GM06990 (cell line): ENCODE data around the gene SLC23A3.

Experiments used
- DNase-seq: peaks from one replicate; pipeline ENCODE4 v3.0.0-alpha.2; 2011; ENCODE audit not compliant: insufficient read length; ENCODE audit errors: extremely low read depth
- H3K27me3 ChIP-seq: replicated peaks from 2 replicates; pipeline ENCODE4 v1.6.0; 2011; ENCODE audit warnings: low read length; ENCODE audit not compliant: control insufficient read depth, insufficient read depth
- H3K36me3 ChIP-seq: 2 replicates; pipeline ENCODE4 v1.5.1; 2011; ENCODE audit warnings: low read length; ENCODE audit not compliant: control insufficient read depth, insufficient read depth
- H3K4me3 ChIP-seq: replicated peaks from 2 replicates; pipeline ENCODE4 v1.5.1; 2011; ENCODE audit warnings: low read depth, mild to moderate bottlenecking, control low read depth, low read length
- TF ChIP-seq, protein P1 (sequence below): IDR thresholded peaks from 2 replicates; pipeline ENCODE4 v1.5.1; 2011; ENCODE audit warnings: low read length, control low read depth, mild to moderate bottlenecking, inconsistent platforms; ENCODE audit not compliant: insufficient read depth, poor library complexity, severe bottlenecking

Gene SLC23A3

DNA sequence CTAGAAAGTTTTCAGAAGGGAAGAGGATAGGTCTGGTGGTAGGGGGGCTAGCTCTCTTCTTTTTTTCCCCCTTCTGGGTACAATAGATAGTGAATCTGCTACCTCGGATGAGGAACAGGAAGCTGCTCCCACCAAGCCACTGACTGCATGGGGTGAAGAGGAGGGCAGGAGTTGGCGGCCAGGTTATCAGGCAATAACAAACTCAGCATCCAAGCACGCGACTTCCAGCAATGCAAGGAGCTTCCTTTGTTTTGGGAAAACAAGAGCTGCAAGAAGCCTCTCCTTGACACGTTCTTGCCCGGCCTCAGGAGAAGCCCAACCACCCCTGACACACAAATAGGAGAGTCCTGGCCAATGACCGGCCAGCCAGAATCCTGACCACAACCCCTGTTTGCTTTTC is 41.4 kb downstream of the SLC23A3 start:
- Histone ChIP-seq H3K27me3 (no peaks in the 10 kb centered on the region), H3K36me3 (no peaks in the 10 kb centered on the region; the same call in 1 of the 2 replicates), H3K4me3 (no peak overlapping the region)
- TF ChIP-seq, protein P1, sequence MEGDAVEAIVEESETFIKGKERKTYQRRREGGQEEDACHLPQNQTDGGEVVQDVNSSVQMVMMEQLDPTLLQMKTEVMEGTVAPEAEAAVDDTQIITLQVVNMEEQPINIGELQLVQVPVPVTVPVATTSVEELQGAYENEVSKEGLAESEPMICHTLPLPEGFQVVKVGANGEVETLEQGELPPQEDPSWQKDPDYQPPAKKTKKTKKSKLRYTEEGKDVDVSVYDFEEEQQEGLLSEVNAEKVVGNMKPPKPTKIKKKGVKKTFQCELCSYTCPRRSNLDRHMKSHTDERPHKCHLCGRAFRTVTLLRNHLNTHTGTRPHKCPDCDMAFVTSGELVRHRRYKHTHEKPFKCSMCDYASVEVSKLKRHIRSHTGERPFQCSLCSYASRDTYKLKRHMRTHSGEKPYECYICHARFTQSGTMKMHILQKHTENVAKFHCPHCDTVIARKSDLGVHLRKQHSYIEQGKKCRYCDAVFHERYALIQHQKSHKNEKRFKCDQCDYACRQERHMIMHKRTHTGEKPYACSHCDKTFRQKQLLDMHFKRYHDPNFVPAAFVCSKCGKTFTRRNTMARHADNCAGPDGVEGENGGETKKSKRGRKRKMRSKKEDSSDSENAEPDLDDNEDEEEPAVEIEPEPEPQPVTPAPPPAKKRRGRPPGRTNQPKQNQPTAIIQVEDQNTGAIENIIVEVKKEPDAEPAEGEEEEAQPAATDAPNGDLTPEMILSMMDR: no peak
- no peak for DNase-seq

DNA sequence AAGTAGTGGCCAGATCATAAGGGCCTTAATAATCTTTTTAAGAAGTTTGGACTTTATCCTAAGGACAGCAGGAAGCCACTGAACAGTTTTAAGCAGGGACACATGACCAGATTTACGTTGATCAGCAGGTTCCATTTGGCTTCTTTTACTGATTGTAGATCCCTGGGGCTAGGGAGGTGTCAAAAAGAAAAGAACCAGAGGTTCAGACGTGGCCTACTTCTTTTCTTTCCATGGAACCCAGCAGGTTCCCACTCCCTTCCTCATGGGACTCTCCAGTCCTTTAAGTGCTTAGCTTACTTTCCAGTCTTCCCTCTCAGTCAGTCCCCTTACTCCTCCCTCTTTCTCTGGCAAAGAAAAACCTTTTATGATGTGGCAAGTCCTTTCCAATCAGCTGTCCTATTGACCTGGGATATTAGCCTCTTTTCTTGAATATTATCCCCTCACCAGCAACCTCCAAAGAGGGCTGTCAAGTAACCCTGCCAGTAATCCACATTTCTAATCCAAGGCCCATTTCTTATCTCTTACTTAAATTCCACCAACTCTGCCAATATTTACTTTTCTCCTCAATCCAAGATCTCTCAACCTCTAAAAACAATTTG is 42.7 kb downstream of the SLC23A3 start:
- no peaks in the 10 kb centered on the region for H3K27me3 ChIP-seq
- TF ChIP-seq, protein P1: no peak
- DNase-seq: no peak

DNA sequence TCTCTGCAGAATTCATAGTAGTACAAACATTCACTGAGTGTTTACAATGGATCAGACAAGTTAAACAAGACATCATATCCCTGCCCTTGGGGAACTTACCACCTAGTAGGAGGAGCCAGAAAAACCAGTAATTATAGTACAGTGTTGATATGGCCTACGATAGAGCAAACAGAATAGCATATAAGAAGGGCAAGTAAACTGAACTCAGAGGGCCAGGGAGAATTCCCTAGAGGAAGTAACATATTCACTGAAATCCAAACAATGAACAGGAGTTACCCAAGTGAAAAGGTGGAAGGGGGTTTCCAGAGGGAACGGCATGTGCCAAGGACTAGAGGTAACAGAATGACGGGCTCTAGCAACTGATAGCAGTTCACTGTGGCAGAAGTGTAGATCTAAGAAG is 43.3 kb downstream of the SLC23A3 start:
- Histone ChIP-seq H3K36me3 (no peaks in the 10 kb centered on the region; the same call in 1 of the 2 replicates), H3K27me3 (no peaks in the 10 kb centered on the region), H3K4me3 (no peak overlapping the region)
- TF ChIP-seq, protein P1: no peak
- no peak for DNase-seq

More for the DNA sequence above, 42.7 kb downstream of the SLC23A3 start:
- Histone ChIP-seq H3K36me3 (no peaks in the 10 kb centered on the region; the same call in 1 of the 2 replicates), H3K4me3 (no peak overlapping the region)

DNA sequence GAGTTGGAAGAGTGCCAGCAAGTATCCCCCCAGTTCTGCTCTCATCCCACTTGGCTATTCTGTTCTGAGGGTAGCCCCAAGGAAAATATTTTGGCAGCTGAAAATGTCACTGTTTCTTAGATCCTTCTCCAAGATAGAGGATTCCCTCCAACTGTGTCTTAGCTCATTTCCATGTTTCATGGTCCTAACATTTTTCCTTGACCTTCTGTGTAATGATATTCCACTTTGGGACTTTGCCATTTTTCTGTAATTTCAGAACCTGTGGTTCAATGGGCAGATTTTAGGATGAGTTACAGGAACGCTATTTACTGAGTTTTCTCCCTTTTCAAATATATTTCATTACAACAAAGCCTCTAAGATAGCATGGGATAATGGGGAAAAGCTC is 44.0 kb downstream of the SLC23A3 start:
- Histone ChIP-seq H3K27me3 (no peaks in the 10 kb centered on the region), H3K36me3 (no peaks in the 10 kb centered on the region; the same call in 1 of the 2 replicates), H3K4me3 (no peak overlapping the region)
- no peak for DNase-seq
- TF ChIP-seq, protein P1: no peak

DNA sequence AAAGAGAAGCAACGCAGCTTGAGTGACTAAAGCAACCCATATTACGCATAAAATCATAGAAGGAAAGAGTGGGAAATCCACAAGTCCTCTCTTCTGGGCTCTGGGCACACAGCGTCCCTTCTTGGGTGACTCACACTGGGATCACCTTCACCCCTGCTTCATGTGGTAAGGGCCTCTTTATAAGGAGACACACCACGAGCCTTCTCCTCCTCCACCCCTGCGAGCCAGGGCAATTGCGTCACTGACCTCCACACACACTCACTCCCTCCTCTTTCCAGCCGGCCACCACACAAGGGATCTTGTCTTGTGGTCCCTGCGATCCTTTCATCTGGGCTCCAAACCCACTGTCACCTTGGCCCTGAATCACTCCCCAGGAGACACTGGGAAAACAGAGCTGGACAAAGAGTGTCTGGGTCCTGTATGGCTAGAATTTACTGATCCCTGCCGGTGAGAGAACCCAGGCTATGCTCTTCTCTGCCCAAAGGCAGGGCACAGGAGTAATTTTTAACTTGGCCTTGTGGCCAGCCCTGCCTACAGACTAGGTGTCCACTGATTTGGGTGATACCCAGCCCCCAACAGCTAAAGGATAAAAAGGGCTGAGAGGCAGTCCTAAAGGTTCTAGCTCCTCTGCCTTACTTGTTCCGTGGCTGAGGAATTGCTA is 44.5 kb downstream of the SLC23A3 start:
- H3K4me3 ChIP-seq: no peak overlapping the region
- TF ChIP-seq, protein P1: no peak
- no peaks in the 10 kb centered on the region; the same call in 1 of the 2 replicates for H3K36me3 ChIP-seq
- H3K27me3 ChIP-seq: no peaks in the 10 kb centered on the region
- no peak for DNase-seq
